ENCODE results near the gene ECD. TPM values are rescaled to one million over a fixed set of nuclear protein-coding genes. Genes with fewer than 3 reads are reported as not detected.

ECD gene
- total RNA-seq, 1 donor from 2014 or later, result 35.6 TPM

DNA sequence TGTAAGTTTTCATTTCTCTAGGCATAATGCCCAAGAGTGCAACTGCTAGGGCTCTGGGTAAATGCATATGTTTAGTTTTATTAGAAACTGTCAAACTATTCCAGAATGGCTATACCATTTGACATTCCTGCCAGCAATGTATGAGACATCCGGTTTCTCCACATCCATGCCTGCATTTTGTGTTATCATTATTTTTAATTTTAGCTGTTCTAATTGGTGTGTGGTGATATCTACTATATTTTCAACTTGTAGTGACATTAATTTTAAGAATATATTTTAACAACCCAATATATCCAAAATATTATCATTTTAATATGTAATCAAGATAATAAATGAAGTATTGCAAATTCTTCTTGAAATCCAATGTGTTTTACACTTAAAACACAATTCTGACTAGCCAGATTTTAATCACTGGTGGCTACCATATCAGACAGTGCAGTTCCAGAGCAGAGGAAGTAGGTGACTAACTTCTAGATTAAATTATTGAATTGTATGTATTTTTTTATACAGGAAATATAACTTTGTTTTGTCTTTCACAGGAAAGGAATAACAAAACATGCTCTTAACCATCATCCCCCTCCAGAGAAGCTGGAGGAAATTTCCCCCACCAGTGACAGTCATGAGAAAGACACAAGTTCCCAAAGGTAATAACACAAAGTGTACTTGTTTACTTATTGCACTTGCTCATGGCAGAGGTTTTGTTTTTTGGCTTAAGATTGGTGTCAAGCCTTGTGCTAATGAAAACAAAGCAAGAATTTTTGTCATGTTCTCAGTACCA, 6.5 kb upstream of the ECD start:
- H3K4me2 ChIP-seq (ENCODE audit: low read length), result no peak overlapping the region
- TF ChIP-seq CTCF (IDR thresholded peaks at IDR 0.05; ENCODE audit: insufficient read depth, low read depth, low read length) (no peak), EZH2 (IDR thresholded peaks at IDR 0.05; ENCODE audit: insufficient read depth, low read length) (no peak)
- no peaks in the 10 kb centered on the region for H3K4me1 ChIP-seq (ENCODE audit: insufficient read depth, low read length)
- H2AFZ ChIP-seq (ENCODE audit: low read depth, low read length), result no peak overlapping the region
- no peak overlapping the region for H3K4me3 ChIP-seq (ENCODE audit: insufficient read depth, low read depth, low read length)
- Mint-ChIP-seq H3K4me1 (ENCODE audit: low read depth, unreplicated experiment) (no peaks in the 10 kb centered on the region), H3K4me3 (ENCODE audit: unreplicated experiment) (no peak overlapping the region), H3K9me3 (ENCODE audit: unreplicated experiment) (no peaks in the 10 kb centered on the region), H3K27me3 (ENCODE audit: low read depth, unreplicated experiment) (no peaks in the 10 kb centered on the region), H3K27ac (ENCODE audit: unreplicated experiment) (no peak overlapping the region), H3K36me3 (ENCODE audit: low read depth, unreplicated experiment) (peaks cover 4% of the 10 kb centered on the region)
- FAIRE-seq, result no peak
- no peak for DNase-seq (ENCODE audit: low read depth)
- H4K20me1 ChIP-seq (ENCODE audit: insufficient read depth, low read length), result no peaks in the 10 kb centered on the region
- H3K9ac ChIP-seq (ENCODE audit: low read length), result no peak overlapping the region
- H3K9me3 ChIP-seq (ENCODE audit: insufficient read depth, low read depth, low read length), result no peaks in the 10 kb centered on the region
- H3K27ac ChIP-seq (ENCODE audit: low read depth, low read length), result no peak overlapping the region
- peaks cover 3% of the 10 kb centered on the region for H3K79me2 ChIP-seq (ENCODE audit: insufficient read depth, low read length)
- peaks cover 4% of the 10 kb centered on the region for H3K36me3 ChIP-seq (ENCODE audit: insufficient read depth, low read length)
- H3K27me3 ChIP-seq (ENCODE audit: insufficient read depth, low read length), result no peaks in the 10 kb centered on the region

GRCh38 chr10:73172867-73173266, 5.1 kb upstream of the ECD start:
- H3K27ac Mint-ChIP-seq (ENCODE audit: unreplicated experiment), result no peak overlapping the region
- no peaks in the 10 kb centered on the region for H3K27me3 ChIP-seq (ENCODE audit: insufficient read depth, low read length)
- TF ChIP-seq CTCF (IDR thresholded peaks at IDR 0.05; ENCODE audit: insufficient read depth, low read depth, low read length) (no peak), EZH2 (IDR thresholded peaks at IDR 0.05; ENCODE audit: insufficient read depth, low read length) (no peak)

DNA sequence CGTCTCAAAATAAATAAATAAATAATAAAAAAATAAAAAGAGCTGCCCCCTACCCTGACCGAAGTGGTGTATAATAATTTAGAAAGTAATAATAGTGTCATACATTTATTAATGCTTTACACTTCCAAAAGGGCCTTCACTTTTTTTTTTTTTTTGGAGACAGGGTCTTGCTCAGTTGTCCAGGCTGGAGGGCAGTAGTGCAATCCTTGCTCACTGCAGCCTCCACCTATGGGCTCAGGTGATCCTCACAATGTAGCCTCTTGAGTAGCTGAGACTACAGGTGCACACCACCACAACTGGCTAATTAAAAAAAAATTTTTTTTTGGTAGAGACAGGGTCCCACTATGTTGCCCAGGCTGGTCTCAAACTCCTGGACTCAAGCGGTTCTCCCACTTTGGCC, 1.5 kb upstream of the ECD start:
- Histone ChIP-seq H3K4me3 (ENCODE audit: insufficient read depth, low read depth, low read length) (no peak overlapping the region), H3K4me2 (ENCODE audit: low read length) (no peak overlapping the region), H3K9ac (ENCODE audit: low read length) (no peak overlapping the region), H3K9me3 (ENCODE audit: insufficient read depth, low read depth, low read length) (no peaks in the 10 kb centered on the region), H2AFZ (ENCODE audit: low read depth, low read length) (no peak overlapping the region), H4K20me1 (ENCODE audit: insufficient read depth, low read length) (no peaks in the 10 kb centered on the region), H3K79me2 (ENCODE audit: insufficient read depth, low read length) (peaks cover 49% of the 10 kb centered on the region), H3K27me3 (ENCODE audit: insufficient read depth, low read length) (no peaks in the 10 kb centered on the region), H3K36me3 (ENCODE audit: insufficient read depth, low read length) (no peaks in the 10 kb centered on the region), H3K27ac (ENCODE audit: low read depth, low read length) (no peak overlapping the region), H3K4me1 (ENCODE audit: insufficient read depth, low read length) (peaks cover 4% of the 10 kb centered on the region)
- H3K4me3 Mint-ChIP-seq (ENCODE audit: unreplicated experiment), result peak overlapping the region; percentile 62
- no peaks in the 10 kb centered on the region for H3K9me3 Mint-ChIP-seq (ENCODE audit: unreplicated experiment)
- no peak overlapping the region for H3K27ac Mint-ChIP-seq (ENCODE audit: unreplicated experiment)
- peaks cover 3% of the 10 kb centered on the region for H3K4me1 Mint-ChIP-seq (ENCODE audit: low read depth, unreplicated experiment)
- no peak for TF ChIP-seq EZH2 (IDR thresholded peaks at IDR 0.05; ENCODE audit: insufficient read depth, low read length)
- no peak for TF ChIP-seq CTCF (IDR thresholded peaks at IDR 0.05; ENCODE audit: insufficient read depth, low read depth, low read length)
- H3K36me3 Mint-ChIP-seq (ENCODE audit: low read depth, unreplicated experiment), result peaks cover 3% of the 10 kb centered on the region
- no peaks in the 10 kb centered on the region for H3K27me3 Mint-ChIP-seq (ENCODE audit: low read depth, unreplicated experiment)
- no peak for FAIRE-seq
- DNase-seq (ENCODE audit: low read depth), result no peak

More at GRCh38 chr10:73172867-73173266, 5.1 kb upstream of the ECD start:
- H3K27ac ChIP-seq (ENCODE audit: low read depth, low read length), result no peak overlapping the region
- no peak overlapping the region for H3K4me3 ChIP-seq (ENCODE audit: insufficient read depth, low read depth, low read length)
- H3K27me3 Mint-ChIP-seq (ENCODE audit: low read depth, unreplicated experiment), result no peaks in the 10 kb centered on the region
- no peaks in the 10 kb centered on the region for H3K4me1 ChIP-seq (ENCODE audit: insufficient read depth, low read length)
- peaks cover 17% of the 10 kb centered on the region for H3K79me2 ChIP-seq (ENCODE audit: insufficient read depth, low read length)
- no peaks in the 10 kb centered on the region for H4K20me1 ChIP-seq (ENCODE audit: insufficient read depth, low read length)
- H2AFZ ChIP-seq (ENCODE audit: low read depth, low read length), result no peak overlapping the region
- no peaks in the 10 kb centered on the region for H3K9me3 Mint-ChIP-seq (ENCODE audit: unreplicated experiment)
- no peaks in the 10 kb centered on the region for H3K9me3 ChIP-seq (ENCODE audit: insufficient read depth, low read depth, low read length)
- no peaks in the 10 kb centered on the region for H3K4me1 Mint-ChIP-seq (ENCODE audit: low read depth, unreplicated experiment)
- FAIRE-seq (no peak), DNase-seq (ENCODE audit: low read depth) (no peak)
- no peak overlapping the region for H3K4me3 Mint-ChIP-seq (ENCODE audit: unreplicated experiment)
- H3K36me3 ChIP-seq (ENCODE audit: insufficient read depth, low read length), result peaks cover 4% of the 10 kb centered on the region
- no peak overlapping the region for H3K9ac ChIP-seq (ENCODE audit: low read length)
- H3K4me2 ChIP-seq (ENCODE audit: low read length), result no peak overlapping the region
- peaks cover 4% of the 10 kb centered on the region for H3K36me3 Mint-ChIP-seq (ENCODE audit: low read depth, unreplicated experiment)

All from astrocyte (in vitro differentiated cells and primary cell).